Measurements from ENCODE around the gene KIF5C. TPM values are rescaled to one million over a fixed set of nuclear protein-coding genes. Genes with fewer than 3 reads are reported as not detected.

The KIF5C gene
- total RNA-seq, 1 donor from 2014 or later = not detected

DNA sequence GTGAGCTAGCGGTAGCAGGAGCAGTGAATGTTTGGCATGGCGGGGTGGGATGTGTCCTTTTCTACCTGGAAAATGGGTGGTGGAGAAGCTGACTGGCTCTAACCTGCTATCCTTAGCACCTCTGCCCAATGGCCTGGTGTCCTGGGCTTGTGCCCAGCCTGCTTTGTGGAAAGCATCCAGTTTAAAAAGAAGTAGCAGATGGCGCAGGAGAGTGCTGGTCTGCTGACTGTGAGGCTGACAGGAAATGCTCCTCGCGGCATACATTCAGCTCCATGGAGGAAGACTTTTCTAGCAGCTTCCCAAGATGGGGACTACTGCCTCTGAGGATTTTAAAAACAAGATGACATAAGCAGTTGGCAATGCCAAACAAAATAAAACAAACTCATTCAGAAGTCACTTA lies 107.3 kb downstream of the KIF5C start:
- FAIRE-seq (no peak), DNase-seq (ENCODE audit: low read depth) (no peak)
- no peaks in the 10 kb centered on the region for H3K36me3 ChIP-seq (ENCODE audit: control insufficient read depth, insufficient read depth, low read length)
- peaks cover 5% of the 10 kb centered on the region for H3K27me3 ChIP-seq (ENCODE audit: control insufficient read depth, insufficient read depth, low read length)
- TF ChIP-seq, protein P1, sequence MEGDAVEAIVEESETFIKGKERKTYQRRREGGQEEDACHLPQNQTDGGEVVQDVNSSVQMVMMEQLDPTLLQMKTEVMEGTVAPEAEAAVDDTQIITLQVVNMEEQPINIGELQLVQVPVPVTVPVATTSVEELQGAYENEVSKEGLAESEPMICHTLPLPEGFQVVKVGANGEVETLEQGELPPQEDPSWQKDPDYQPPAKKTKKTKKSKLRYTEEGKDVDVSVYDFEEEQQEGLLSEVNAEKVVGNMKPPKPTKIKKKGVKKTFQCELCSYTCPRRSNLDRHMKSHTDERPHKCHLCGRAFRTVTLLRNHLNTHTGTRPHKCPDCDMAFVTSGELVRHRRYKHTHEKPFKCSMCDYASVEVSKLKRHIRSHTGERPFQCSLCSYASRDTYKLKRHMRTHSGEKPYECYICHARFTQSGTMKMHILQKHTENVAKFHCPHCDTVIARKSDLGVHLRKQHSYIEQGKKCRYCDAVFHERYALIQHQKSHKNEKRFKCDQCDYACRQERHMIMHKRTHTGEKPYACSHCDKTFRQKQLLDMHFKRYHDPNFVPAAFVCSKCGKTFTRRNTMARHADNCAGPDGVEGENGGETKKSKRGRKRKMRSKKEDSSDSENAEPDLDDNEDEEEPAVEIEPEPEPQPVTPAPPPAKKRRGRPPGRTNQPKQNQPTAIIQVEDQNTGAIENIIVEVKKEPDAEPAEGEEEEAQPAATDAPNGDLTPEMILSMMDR (IDR thresholded peaks at IDR 0.05; ENCODE audit: insufficient read depth, low read length, severe bottlenecking) = no peak
- H3K4me3 ChIP-seq (ENCODE audit: low read depth, low read length) = no peak overlapping the region

DNA sequence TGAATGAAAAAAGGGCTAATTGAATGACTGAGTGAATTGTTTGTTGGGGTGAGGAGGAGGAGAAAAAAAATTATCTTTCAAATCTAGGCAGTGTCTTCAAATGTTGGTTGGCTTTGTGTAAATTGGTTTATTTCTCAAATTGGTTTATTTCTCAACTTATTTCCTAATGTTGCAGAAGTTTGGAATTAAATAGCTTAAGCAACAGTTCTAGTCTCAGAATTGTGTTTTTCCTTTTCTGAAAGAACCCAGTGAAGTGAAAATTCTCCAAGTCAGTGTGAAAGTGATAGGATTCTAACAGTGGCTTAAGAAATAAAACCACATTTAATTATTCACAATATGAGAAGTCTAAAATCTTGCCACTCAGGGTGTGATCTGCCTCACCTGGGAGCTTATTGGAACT lies 108.9 kb downstream of the KIF5C start:
- DNase-seq (ENCODE audit: low read depth) (no peak), FAIRE-seq (no peak)
- peaks cover 2% of the 10 kb centered on the region for H3K27me3 ChIP-seq (ENCODE audit: control insufficient read depth, insufficient read depth, low read length)
- H3K4me3 ChIP-seq (ENCODE audit: low read depth, low read length) = no peak overlapping the region
- TF ChIP-seq, protein P1 (IDR thresholded peaks at IDR 0.05; ENCODE audit: insufficient read depth, low read length, severe bottlenecking) = no peak
- no peaks in the 10 kb centered on the region for H3K36me3 ChIP-seq (ENCODE audit: control insufficient read depth, insufficient read depth, low read length)

DNA sequence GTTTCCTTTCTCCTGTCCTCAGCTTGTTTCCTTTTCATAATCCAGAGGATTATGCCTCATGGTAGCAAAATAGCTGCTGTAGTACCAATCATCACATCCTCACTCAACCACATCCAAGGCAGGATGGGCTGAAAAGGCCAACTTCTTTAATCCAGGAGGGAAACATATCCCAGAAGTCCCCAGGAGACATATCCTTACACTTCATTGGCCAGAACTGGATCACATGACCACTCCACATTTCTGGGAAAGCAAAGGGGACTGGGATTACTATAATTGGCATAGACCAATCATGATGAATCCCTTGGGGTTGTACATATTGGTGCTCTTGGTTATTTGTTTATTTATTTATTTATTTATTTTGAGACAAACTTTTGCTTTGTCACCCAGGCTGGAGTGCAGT lies 109.4 kb downstream of the KIF5C start:
- no peak for FAIRE-seq
- TF ChIP-seq, protein P1 (IDR thresholded peaks at IDR 0.05; ENCODE audit: insufficient read depth, low read length, severe bottlenecking) = no peak
- no peak for DNase-seq (ENCODE audit: low read depth)
- Histone ChIP-seq H3K36me3 (ENCODE audit: control insufficient read depth, insufficient read depth, low read length) (no peaks in the 10 kb centered on the region), H3K4me3 (ENCODE audit: low read depth, low read length) (no peak overlapping the region), H3K27me3 (ENCODE audit: control insufficient read depth, insufficient read depth, low read length) (peaks cover 2% of the 10 kb centered on the region)

DNA sequence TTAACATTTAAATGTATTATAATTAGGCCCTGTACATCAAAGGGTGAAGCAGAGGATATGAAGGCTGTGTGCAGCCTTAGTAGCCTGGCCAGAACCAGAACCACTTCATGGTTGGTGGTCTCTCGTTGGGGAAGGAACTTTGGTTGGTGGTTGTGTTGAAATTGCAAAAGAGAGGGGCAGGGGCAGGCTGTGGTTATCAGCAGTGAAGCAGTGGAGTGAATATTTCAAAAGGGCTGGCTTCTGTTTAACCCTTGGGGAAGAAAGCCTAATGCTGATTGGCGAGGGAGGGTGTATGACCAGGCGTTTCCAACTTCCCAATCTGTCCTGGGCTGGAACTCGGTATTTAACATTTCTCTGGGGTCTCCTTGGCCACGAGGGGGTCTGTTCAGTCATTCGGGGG lies 112.3 kb downstream of the KIF5C start:
- Histone ChIP-seq H3K27me3 (ENCODE audit: control insufficient read depth, insufficient read depth, low read length) (peaks cover 2% of the 10 kb centered on the region), H3K4me3 (ENCODE audit: low read depth, low read length) (no peak overlapping the region), H3K36me3 (ENCODE audit: control insufficient read depth, insufficient read depth, low read length) (no peaks in the 10 kb centered on the region)
- FAIRE-seq (no peak), DNase-seq (ENCODE audit: low read depth) (no peak)
- TF ChIP-seq, protein P1 (IDR thresholded peaks at IDR 0.05; ENCODE audit: insufficient read depth, low read length, severe bottlenecking) = no peak

DNA sequence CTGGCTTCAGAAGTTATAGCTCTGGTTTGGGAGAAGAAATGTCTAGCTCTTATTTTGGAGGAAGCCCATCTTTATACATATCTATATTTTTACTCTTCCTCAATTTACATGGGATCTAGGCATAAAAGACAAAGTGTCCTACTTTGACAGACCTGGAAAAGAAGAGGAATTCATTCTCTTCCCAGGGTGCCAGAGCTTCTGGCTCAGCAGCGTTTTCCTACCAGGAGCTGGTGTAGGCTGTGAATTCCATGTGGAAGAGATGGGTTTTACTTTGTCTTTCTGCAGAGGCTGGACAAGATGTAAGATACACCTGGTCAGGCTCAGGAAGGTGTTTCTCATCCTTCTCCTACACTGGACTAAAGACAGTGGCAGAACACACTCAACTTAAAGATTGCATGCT lies 113.3 kb downstream of the KIF5C start:
- TF ChIP-seq, protein P1 (IDR thresholded peaks at IDR 0.05; ENCODE audit: insufficient read depth, low read length, severe bottlenecking) = no peak
- FAIRE-seq (no peak), DNase-seq (ENCODE audit: low read depth) (no peak)
- Histone ChIP-seq H3K36me3 (ENCODE audit: control insufficient read depth, insufficient read depth, low read length) (no peaks in the 10 kb centered on the region), H3K27me3 (ENCODE audit: control insufficient read depth, insufficient read depth, low read length) (peaks cover 2% of the 10 kb centered on the region), H3K4me3 (ENCODE audit: low read depth, low read length) (no peak overlapping the region)

DNA sequence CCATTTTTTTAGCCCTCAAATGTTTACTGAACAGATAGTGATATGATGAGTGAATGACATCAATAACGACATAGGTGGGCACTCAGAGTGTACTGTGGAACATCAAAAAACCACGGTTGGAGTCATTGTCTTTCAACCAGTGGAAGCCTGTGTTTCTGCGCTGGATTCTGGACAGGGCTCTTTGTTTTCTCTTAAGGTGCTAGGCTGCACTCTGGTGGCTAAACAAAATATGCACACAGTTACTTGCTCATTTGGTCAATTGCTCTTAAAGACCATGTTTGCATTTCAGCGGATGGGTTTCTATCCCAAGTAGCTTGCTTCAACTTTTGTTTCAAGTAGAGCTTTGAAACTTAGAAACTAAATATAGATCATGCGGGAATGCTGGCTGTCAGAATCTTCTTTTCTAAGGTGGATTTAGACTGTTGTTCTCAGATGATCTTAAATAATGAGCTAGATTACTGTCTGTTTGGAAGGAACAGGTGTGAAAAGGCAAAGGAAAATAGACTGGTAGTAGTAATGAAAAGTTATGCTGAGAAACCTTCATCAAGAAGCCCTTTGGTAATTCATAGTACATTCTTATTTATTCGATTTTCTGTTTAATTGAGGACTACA lies 115.0 kb downstream of the KIF5C start:
- TF ChIP-seq, protein P1 (IDR thresholded peaks at IDR 0.05; ENCODE audit: insufficient read depth, low read length, severe bottlenecking) = peak; percentile 76
- H3K36me3 ChIP-seq (ENCODE audit: control insufficient read depth, insufficient read depth, low read length) = no peaks in the 10 kb centered on the region
- H3K27me3 ChIP-seq (ENCODE audit: control insufficient read depth, insufficient read depth, low read length) = peaks cover 2% of the 10 kb centered on the region
- FAIRE-seq = peak; percentile 72
- peak; percentile 73 for DNase-seq (ENCODE audit: low read depth)
- H3K4me3 ChIP-seq (ENCODE audit: low read depth, low read length) = no peak overlapping the region
